HAP-1 (cell line): ENCODE results near the gene ZNF613.
"Not testable (repeated sequence)": the region's sequence is repeated elsewhere in the genome, so short reads cannot be mapped to it uniquely, and the experiment has no call there.

Experiments used
- DNase-seq, 2 experiments: peaks; one replicate each; pipeline ENCODE4 v3.0.0-alpha.2; 2016 to 2020; ENCODE audit warnings: low spot score in 2 of 2
- H3K27me3 ChIP-seq: fragments of 250-450 bp; sonication (Bioruptor Pico); 2 replicates; pipeline ENCODE4 v1.5.1; 2020; ENCODE audit warnings: low read depth, mild to moderate bottlenecking, moderate library complexity
- H3K36me3 ChIP-seq: fragments of 250-450 bp; sonication (Bioruptor Pico); replicated peaks from 2 replicates; pipeline ENCODE4 v1.5.1; 2020; ENCODE audit warnings: mild to moderate bottlenecking
- H3K4me1 ChIP-seq: fragments of 250-450 bp; sonication (Bioruptor Pico); 2 replicates; pipeline ENCODE4 v1.5.1; 2020; ENCODE audit warnings: mild to moderate bottlenecking
- H3K4me3 ChIP-seq: fragments of 250-450 bp; sonication (Bioruptor Pico); 2 replicates; pipeline ENCODE4 v1.5.1; 2020; ENCODE audit warnings: mild to moderate bottlenecking, moderate library complexity
- H3K9me3 ChIP-seq: fragments of 250-450 bp; sonication (Bioruptor Pico); 2 replicates; pipeline ENCODE4 v1.5.1; 2020; ENCODE audit warnings: mild to moderate bottlenecking, moderate library complexity
- in situ Hi-C: fragments of 300-500 bp; cut with MboI; formaldehyde crosslinking; loops from 3 replicates; pipeline ENCODE4 v1.14.3; 2020; ENCODE audit warnings: low sequenced_read_pairs, inconsistent platforms, mixed read lengths

ZNF613 gene

GRCh38 chr19:51926784-51927741 lies at the start of gene ZNF613:
TSS of gene ZNF613 (plus strand) at chr19:51927472. CDS start at chr19:51936221, 8,749 bp downstream.
- DNase-seq, result peak; percentile 78 to 88
- H3K9me3 ChIP-seq, result peaks cover 13% of the 10 kb centered on the region
- no peaks in the 10 kb centered on the region for H3K4me1 ChIP-seq
- no peaks in the 10 kb centered on the region for H3K27me3 ChIP-seq
- in situ Hi-C loops, result no loop called here
- H3K36me3 ChIP-seq, result no peaks in the 10 kb centered on the region; the same call in 1 of the 2 replicates
- peak within 1 kb of the TSS; percentile 64 for H3K4me3 ChIP-seq

DNA sequence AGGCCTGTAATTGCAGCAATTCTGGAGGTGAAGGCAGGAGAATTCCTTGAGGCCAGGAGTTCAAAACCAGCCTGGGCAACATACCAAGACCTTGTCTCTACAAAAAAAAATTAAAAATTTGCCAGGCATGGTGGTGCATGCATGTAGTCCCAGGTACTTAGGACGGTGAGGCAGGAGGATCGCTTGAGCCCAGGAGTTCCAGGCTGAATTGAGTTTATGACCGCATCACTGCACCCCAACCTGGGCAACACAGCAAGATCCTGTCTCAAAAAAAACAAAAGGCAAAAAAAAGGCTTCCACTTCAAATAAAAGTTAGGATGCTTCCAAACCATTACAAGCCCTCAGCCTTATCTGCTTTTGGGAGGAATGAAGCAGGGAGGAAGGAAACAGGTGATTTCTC lies 44.8 kb upstream of the ZNF613 start:
- H3K4me3 ChIP-seq, result no peak overlapping the region
- peaks cover 19% of the 10 kb centered on the region for H3K36me3 ChIP-seq
- no peaks in the 10 kb centered on the region for H3K4me1 ChIP-seq
- no peaks in the 10 kb centered on the region for H3K27me3 ChIP-seq
- DNase-seq, result no peak
- peaks cover 10% of the 10 kb centered on the region for H3K9me3 ChIP-seq
- in situ Hi-C loops, result no loop called here

- Histone ChIP-seq H3K4me1 (no peaks in the 10 kb centered on the region), H3K9me3 (peaks cover 10% of the 10 kb centered on the region), H3K27me3 (no peaks in the 10 kb centered on the region), H3K36me3 (peaks cover 9% of the 10 kb centered on the region), H3K4me3 (no peak overlapping the region)
- no peak for DNase-seq
- in situ Hi-C loops, result no loop called here
These were observed 42.6 kb upstream of the ZNF613 start for GRCh38 chr19:51884713-51885112.

- in situ Hi-C loops, result no loop called here
- H3K4me1 ChIP-seq, result no peaks in the 10 kb centered on the region
- H3K4me3 ChIP-seq, result no peak within 1 kb of the TSS
- no peaks in the 10 kb centered on the region for H3K27me3 ChIP-seq
- peaks cover 20% of the 10 kb centered on the region for H3K9me3 ChIP-seq
- DNase-seq, result no peak
- H3K36me3 ChIP-seq, result peaks cover 21% of the 10 kb centered on the region
These were observed 39.5 kb upstream of the ZNF613 start, which contains the start of gene ZNF577 for GRCh38 chr19:51887522-51888498. TSS of gene ZNF577 (minus strand) at chr19:51887951. CDS start at chr19:51880382, 7,569 bp downstream.

- no peak for DNase-seq
- Histone ChIP-seq H3K4me3 (no peak overlapping the region), H3K36me3 (peaks cover 39% of the 10 kb centered on the region), H3K9me3 (peaks cover 22% of the 10 kb centered on the region), H3K27me3 (no peaks in the 10 kb centered on the region), H3K4me1 (no peaks in the 10 kb centered on the region)
- in situ Hi-C loops, result no loop called here
These were observed 37.3 kb upstream of the ZNF613 start for GRCh38 chr19:51889934-51890333.

- Histone ChIP-seq H3K9me3 (peaks cover 20% of the 10 kb centered on the region), H3K4me1 (no peaks in the 10 kb centered on the region), H3K36me3 (peaks cover 51% of the 10 kb centered on the region), H3K27me3 (no peaks in the 10 kb centered on the region), H3K4me3 (no peak overlapping the region)
- no peak for DNase-seq
- in situ Hi-C loops, result no loop called here
These were observed 36.0 kb upstream of the ZNF613 start for GRCh38 chr19:51891193-51891747.

DNA sequence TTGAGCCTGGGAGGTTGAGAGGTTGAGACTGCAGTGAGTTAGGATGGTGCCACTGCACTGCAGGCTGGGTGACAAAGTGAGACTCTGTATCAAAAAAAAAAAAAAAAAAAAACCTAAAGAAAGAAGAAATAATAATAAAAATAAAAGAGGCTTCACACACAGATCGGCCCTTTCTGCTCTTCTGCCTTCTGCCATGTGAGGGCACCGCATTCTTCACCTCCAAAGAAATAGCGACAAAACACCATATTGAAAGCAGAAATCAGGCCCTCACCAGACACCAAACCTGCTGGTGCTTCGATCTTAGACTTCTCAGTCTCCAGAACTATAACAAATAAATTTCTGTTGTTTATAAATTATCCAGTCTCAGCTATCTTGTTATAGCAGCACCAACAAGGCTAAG lies 25.4 kb upstream of the ZNF613 start:
- Histone ChIP-seq H3K4me3 (no peak overlapping the region), H3K27me3 (no peaks in the 10 kb centered on the region), H3K4me1 (no peaks in the 10 kb centered on the region), H3K9me3 (peaks cover 33% of the 10 kb centered on the region), H3K36me3 (peaks cover 28% of the 10 kb centered on the region)
- in situ Hi-C loops, result no loop called here
- DNase-seq, result no peak

DNA sequence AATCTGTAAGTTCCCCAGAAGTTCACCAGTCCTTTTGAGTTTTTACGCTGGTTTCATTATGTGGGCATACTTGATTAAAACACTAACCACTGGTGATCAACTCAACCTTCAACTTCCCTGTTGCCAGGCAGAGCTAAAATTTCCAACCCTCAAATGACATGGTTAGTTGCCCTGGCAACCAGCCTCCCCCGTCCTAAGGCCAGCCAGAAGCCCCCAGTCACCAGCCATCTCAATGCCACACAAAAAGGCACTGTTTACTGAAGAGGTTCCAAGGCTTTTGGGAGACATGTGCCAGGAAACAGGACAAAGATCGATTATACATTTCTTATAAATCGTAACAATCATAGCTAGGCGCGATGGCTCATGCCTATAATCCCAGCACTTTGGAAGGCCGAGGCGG lies 24.1 kb upstream of the ZNF613 start:
- no peaks in the 10 kb centered on the region for H3K27me3 ChIP-seq
- H3K4me1 ChIP-seq, result no peaks in the 10 kb centered on the region
- peaks cover 31% of the 10 kb centered on the region for H3K9me3 ChIP-seq
- no peak overlapping the region for H3K4me3 ChIP-seq
- DNase-seq, result no peak
- H3K36me3 ChIP-seq, result peaks cover 17% of the 10 kb centered on the region
- in situ Hi-C loops, result no loop called here

DNA sequence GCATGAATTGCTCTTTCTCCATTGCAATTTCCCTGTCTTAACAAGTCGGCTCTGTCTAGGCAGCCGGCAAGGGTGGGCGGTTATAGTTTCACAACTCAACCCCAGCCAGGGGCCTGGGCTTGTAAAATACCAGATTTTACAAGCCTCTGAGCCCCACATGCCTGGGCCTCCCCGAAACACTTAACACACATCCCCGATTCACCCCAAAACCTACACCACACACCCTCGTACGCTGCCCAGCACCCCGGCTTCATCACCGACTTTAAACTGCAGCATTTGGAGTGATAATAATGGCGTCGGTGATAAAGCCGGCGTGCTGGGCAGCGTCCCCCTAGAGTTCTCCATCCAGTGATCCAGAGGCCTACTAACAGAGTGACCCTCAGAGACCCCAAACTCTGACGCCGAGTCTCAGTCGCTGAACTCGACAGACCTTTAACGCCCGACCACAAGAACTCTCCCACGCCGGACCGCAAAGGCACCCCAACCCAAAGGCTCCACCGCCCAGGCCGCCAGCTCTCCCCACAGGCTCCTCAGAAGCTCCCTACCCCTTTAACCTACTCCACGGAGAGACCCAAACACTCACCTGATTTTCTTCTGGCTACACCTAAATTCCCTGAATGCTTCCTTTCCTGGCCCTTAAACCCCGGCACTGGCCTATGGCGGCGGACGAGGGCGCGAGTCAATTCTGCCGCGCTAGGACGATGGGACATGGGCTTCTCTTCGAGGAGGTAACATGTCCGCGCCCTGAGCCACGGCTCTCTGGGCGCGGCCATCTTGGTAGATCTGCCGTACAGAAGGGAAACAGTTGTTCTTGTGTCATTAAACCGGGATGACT lies 22.7 kb upstream of the ZNF613 start, which contains the start of gene ZNF649:
Gene ZNF649 (minus strand): TSS at position 687 of the 835 bp plus-strand sequence. CDS start 4,910 bp downstream, outside the sequence.
- no peaks in the 10 kb centered on the region for H3K27me3 ChIP-seq
- H3K9me3 ChIP-seq, result peaks cover 31% of the 10 kb centered on the region
- in situ Hi-C loops, result no loop called here
- DNase-seq, result peak; percentile 76 to 86
- H3K4me1 ChIP-seq, result no peaks in the 10 kb centered on the region
- peak within 1 kb of the TSS; percentile 65 for H3K4me3 ChIP-seq
- H3K36me3 ChIP-seq, result peaks cover 7% of the 10 kb centered on the region

DNA sequence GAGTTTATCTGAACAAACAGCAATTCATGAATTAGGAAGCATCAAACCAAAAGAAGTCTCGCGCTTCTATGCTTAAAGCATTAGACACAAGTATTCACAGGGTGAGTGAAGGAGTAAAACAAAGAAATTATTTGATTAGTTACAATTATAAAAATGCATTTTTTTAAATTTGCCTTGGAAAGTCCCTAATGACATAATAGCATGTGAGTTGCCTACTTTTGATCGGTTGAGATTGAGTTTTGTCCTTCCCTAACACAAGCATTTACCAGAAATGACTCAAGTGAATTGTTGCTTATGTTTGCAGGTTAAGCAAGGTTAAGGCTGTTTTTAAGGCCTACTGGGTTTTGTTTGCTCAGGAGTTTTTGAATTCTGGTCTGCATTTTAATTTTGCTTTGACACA lies 22.1 kb upstream of the ZNF613 start:
- in situ Hi-C loops, result no loop called here
- Histone ChIP-seq H3K27me3 (no peaks in the 10 kb centered on the region), H3K9me3 (peaks cover 29% of the 10 kb centered on the region), H3K36me3 (peaks cover under 1% of the 10 kb centered on the region; the same call in 1 of the 2 replicates), H3K4me3 (no peak overlapping the region), H3K4me1 (no peaks in the 10 kb centered on the region)
- DNase-seq, result no peak

DNA sequence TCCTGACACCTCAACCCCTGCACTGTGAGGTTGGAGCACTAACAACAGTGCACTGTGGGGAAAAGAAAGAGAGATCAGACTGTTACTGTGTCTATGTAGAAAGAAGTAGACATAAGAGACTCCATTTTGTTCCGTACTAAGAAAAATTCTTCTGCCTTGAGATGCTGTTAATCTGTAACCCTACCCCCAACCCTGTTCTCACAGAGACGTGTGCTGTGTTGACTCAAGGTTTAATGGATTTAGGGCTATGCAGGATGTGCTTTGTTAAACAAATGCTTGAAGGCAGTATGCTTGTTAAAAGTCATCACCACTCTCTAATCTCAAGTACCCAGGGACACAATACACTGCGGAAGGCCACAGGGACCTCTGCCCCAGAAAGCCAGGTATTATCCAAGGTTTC lies 21.6 kb upstream of the ZNF613 start:
- in situ Hi-C loops, H3K4me1 ChIP-seq, H3K36me3 ChIP-seq, H3K27me3 ChIP-seq, DNase-seq, H3K4me3 ChIP-seq: not testable (repeated sequence)
- H3K9me3 ChIP-seq, result peaks cover 29% of the 10 kb centered on the region

DNA sequence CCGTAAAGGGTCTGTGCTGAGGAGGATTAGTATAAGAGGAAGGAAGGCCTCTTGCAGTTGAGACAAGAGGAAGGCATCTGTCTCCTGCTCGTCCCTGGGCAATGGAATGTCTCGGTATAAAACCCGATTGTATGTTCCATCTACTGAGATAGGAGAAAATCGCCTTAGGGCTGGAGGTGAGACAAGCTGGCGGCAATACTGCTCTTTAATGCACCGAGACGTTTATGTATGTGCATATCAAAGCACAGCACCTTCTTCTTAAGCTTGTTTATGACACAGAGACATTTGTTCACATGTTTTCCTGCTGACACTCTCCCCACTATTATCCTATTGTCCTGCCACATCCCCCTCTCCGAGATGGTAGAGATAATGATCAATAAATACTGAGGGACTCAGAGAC lies 21.2 kb upstream of the ZNF613 start:
- H3K27me3 ChIP-seq, in situ Hi-C loops, H3K36me3 ChIP-seq, H3K4me3 ChIP-seq, H3K4me1 ChIP-seq, DNase-seq: not testable (repeated sequence)
- H3K9me3 ChIP-seq, result peaks cover 28% of the 10 kb centered on the region
